Panc1 (cell line): ENCODE results near the gene CPNE6. TPM values are rescaled to one million over a fixed set of nuclear protein-coding genes. Genes with fewer than 3 reads are reported as not detected.
"Not testable (repeated sequence)": the region's sequence is repeated elsewhere in the genome, so short reads cannot be mapped to it uniquely, and the experiment has no call there.

ENCODE experiments used
- ATAC-seq: fragments of 200-7000 bp; cut with Tn5 transposase; 2 replicates; pipeline ENCODE4 v1.9.1; 2020; ENCODE audit warnings: mild to moderate bottlenecking, moderate library complexity
- BruUV-seq: library from RNA; stranded (reverse); fragments of 400-500 nt; replicated peaks from 2 replicates; lab custom pipeline; 2021; lab: Mats Ljungman, UMichigan
- CTCF ChIA-PET: fragments of 300-600 bp; sonication (Branson Sonifier 250); formaldehyde crosslinking; loops from one replicate; lab custom pipeline; 2022; ENCODE audit warnings: antibody characterized with exemption; lab: Charles Lee
- POLR2A ChIA-PET: fragments of 300-600 bp; sonication (Branson Sonifier 250); formaldehyde crosslinking; loops from one replicate; lab custom pipeline; 2022; ENCODE audit warnings: antibody characterized with exemption; lab: Charles Lee
- DNase-seq: peaks from one replicate; pipeline ENCODE4 v3.0.0-alpha.2; 2010; ENCODE audit warnings: low read depth, low spot score
- H3K27ac ChIP-seq: 2 replicates; pipeline ENCODE4 v1.5.1; 2011; ENCODE audit warnings: mild to moderate bottlenecking, low read length, inconsistent platforms
- H3K27me3 ChIP-seq: fragments of 200-500 bp; sonication (Bioruptor generic); 2 replicates; pipeline ENCODE4 v1.6.0; 2014; ENCODE audit warnings: low read length, inconsistent platforms; ENCODE audit not compliant: control insufficient read depth, insufficient read depth
- H3K36me3 ChIP-seq: fragments of 200-500 bp; sonication (Bioruptor generic); 2 replicates; pipeline ENCODE4 v1.5.1; 2014; ENCODE audit warnings: inconsistent platforms, mild to moderate bottlenecking, low read length, moderate library complexity; ENCODE audit not compliant: control insufficient read depth, insufficient read depth
- H3K4me1 ChIP-seq: 2 replicates; pipeline ENCODE4 v1.5.1; 2011; ENCODE audit warnings: inconsistent platforms, mild to moderate bottlenecking, low read length, moderate library complexity; ENCODE audit not compliant: control insufficient read depth, insufficient read depth
- H3K4me3 ChIP-seq, 2 experiments: 2 replicates each; pipeline ENCODE4 v1.5.1; 2011 to 2012; ENCODE audit warnings: low read depth in 2 of 2, low read length in 2 of 2, mild to moderate bottlenecking in 2 of 2, inconsistent platforms in 1 of 2, moderate library complexity in 1 of 2
- H3K9me3 ChIP-seq: fragments of 200-500 bp; sonication (Bioruptor generic); 2 replicates; pipeline ENCODE4 v1.5.1; 2014; ENCODE audit warnings: low read depth, mild to moderate bottlenecking, inconsistent platforms, low read length, moderate library complexity; ENCODE audit not compliant: control insufficient read depth, insufficient read depth
- POLR2AphosphoS5 ChIP-seq: IDR thresholded peaks from 2 replicates; pipeline ENCODE4 v1.6.1; 2012; ENCODE audit warnings: mild to moderate bottlenecking, low read depth, low read length, moderate library complexity
- SIN3A ChIP-seq: IDR thresholded peaks from 2 replicates; pipeline ENCODE4 v1.6.1; 2012; ENCODE audit warnings: low read depth, mild to moderate bottlenecking, low read length, moderate library complexity, borderline replicate concordance; ENCODE audit not compliant: insufficient read depth
- TCF7L2 ChIP-seq: IDR thresholded peaks from 2 replicates; pipeline ENCODE4 v1.6.1; 2011; ENCODE audit warnings: mild to moderate bottlenecking, low read depth, low read length, inconsistent platforms
- in situ Hi-C: cut with HindIII; loops from 2 replicates; pipeline ENCODE4 v1.10.0; 2016; ENCODE audit warnings: low sequenced_read_pairs, low pct_unique_long_range_greater_than_20kb
- intact Hi-C: fragments of 100-400 bp; cut with micrococcal nuclease; formaldehyde crosslinking; loops from one replicate; pipeline ENCODE4 v1.10.0; 2022; ENCODE audit not compliant: unreplicated experiment
- total RNA-seq: library from RNA; stranded (reverse); gene quantifications from one replicate; pipeline ENCODE4 v1.2.1, GENCODE V29; 2021; ENCODE audit not compliant: unreplicated experiment
- TF ChIP-seq, protein P1 (sequence below), 2 experiments: IDR thresholded peaks; 2 replicates each; pipeline ENCODE4 v1.6.1; 2011 to 2012; ENCODE audit warnings: low read depth in 2 of 2, control low read depth in 1 of 2, low read length in 1 of 2, mild to moderate bottlenecking in 1 of 2, moderate library complexity in 1 of 2; ENCODE audit not compliant: insufficient read depth in 1 of 2
- TF ChIP-seq, protein P2 (sequence below): fragments of 450-650 bp; IDR thresholded peaks from 2 replicates; pipeline ENCODE4 v1.5.1; 2017; ENCODE audit warnings: mild to moderate bottlenecking

CPNE6 gene
- total RNA-seq, 1 experiment from 2014 or later: not detected

GRCh38 chr14:24103451-24103850 is 32.1 kb downstream of the CPNE6 start:
- no TSS peak for BruUV-seq
- in situ Hi-C loops: no loop called here
- ChIA-PET CTCF (no interaction called here), POLR2A (no interaction called here)
- DNase-seq (no peak), ATAC-seq (no peak)
- Histone ChIP-seq H3K27ac (no peak overlapping the region), H3K9me3 (no peaks in the 10 kb centered on the region), H3K27me3 (no peaks in the 10 kb centered on the region), H3K4me1 (no peaks in the 10 kb centered on the region), H3K4me3 (no peak overlapping the region), H3K36me3 (no peaks in the 10 kb centered on the region)
- intact Hi-C loops: no loop called here
- TF ChIP-seq POLR2AphosphoS5 (no peak), SIN3A (no peak), TCF7L2 (no peak)
- TF ChIP-seq, protein P1, sequence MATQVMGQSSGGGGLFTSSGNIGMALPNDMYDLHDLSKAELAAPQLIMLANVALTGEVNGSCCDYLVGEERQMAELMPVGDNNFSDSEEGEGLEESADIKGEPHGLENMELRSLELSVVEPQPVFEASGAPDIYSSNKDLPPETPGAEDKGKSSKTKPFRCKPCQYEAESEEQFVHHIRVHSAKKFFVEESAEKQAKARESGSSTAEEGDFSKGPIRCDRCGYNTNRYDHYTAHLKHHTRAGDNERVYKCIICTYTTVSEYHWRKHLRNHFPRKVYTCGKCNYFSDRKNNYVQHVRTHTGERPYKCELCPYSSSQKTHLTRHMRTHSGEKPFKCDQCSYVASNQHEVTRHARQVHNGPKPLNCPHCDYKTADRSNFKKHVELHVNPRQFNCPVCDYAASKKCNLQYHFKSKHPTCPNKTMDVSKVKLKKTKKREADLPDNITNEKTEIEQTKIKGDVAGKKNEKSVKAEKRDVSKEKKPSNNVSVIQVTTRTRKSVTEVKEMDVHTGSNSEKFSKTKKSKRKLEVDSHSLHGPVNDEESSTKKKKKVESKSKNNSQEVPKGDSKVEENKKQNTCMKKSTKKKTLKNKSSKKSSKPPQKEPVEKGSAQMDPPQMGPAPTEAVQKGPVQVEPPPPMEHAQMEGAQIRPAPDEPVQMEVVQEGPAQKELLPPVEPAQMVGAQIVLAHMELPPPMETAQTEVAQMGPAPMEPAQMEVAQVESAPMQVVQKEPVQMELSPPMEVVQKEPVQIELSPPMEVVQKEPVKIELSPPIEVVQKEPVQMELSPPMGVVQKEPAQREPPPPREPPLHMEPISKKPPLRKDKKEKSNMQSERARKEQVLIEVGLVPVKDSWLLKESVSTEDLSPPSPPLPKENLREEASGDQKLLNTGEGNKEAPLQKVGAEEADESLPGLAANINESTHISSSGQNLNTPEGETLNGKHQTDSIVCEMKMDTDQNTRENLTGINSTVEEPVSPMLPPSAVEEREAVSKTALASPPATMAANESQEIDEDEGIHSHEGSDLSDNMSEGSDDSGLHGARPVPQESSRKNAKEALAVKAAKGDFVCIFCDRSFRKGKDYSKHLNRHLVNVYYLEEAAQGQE (IDR thresholded peaks at IDR 0.05; ENCODE audit: insufficient read depth in 1 of 2, low read depth in 2 of 2, low read length in 1 of 2): no peak
- TF ChIP-seq, protein P2, sequence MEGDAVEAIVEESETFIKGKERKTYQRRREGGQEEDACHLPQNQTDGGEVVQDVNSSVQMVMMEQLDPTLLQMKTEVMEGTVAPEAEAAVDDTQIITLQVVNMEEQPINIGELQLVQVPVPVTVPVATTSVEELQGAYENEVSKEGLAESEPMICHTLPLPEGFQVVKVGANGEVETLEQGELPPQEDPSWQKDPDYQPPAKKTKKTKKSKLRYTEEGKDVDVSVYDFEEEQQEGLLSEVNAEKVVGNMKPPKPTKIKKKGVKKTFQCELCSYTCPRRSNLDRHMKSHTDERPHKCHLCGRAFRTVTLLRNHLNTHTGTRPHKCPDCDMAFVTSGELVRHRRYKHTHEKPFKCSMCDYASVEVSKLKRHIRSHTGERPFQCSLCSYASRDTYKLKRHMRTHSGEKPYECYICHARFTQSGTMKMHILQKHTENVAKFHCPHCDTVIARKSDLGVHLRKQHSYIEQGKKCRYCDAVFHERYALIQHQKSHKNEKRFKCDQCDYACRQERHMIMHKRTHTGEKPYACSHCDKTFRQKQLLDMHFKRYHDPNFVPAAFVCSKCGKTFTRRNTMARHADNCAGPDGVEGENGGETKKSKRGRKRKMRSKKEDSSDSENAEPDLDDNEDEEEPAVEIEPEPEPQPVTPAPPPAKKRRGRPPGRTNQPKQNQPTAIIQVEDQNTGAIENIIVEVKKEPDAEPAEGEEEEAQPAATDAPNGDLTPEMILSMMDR: no peak

GRCh38 chr14:24105609-24106239 is 34.4 kb downstream of the CPNE6 start:
- DNase-seq, H3K36me3 ChIP-seq, H3K4me1 ChIP-seq, BruUV-seq, H3K27ac ChIP-seq, H3K4me3 ChIP-seq, intact Hi-C loops, CTCF ChIA-PET, ATAC-seq, POLR2A ChIA-PET, in situ Hi-C loops, H3K9me3 ChIP-seq, H3K27me3 ChIP-seq: not testable (repeated sequence)

- in situ Hi-C loops: no loop called here
- TF ChIP-seq POLR2AphosphoS5: no peak
- TF ChIP-seq, protein P1 (IDR thresholded peaks at IDR 0.05; ENCODE audit: insufficient read depth in 1 of 2, low read depth in 2 of 2, low read length in 1 of 2): no peak
- TF ChIP-seq SIN3A: no peak
- no peak for TF ChIP-seq TCF7L2
- TF ChIP-seq, protein P2: no peak
- no peak for ATAC-seq
- BruUV-seq: no TSS peak
- Histone ChIP-seq H3K9me3 (no peaks in the 10 kb centered on the region), H3K27ac (no peak overlapping the region), H3K27me3 (no peaks in the 10 kb centered on the region), H3K4me3 (no peak overlapping the region), H3K36me3 (no peaks in the 10 kb centered on the region), H3K4me1 (no peaks in the 10 kb centered on the region)
- ChIA-PET POLR2A (no interaction called here), CTCF (interaction anchor here (2.5 kb wide), 1 partner anchor 49 kb away, joined by 37 read pairs; no protein-coding TSS in a partner anchor)
- DNase-seq: no peak
- intact Hi-C loops: no loop called here
These were observed 35.4 kb downstream of the CPNE6 start for GRCh38 chr14:24106672-24107271.
